BLaER1 treated with 17β-estradiol and CSF1 and Interleukin-3, amounts not matched to agents 10 nM and 100 nM (cell line): Measurements from ENCODE around the gene B4GALT3.

Experiments used
- H3K27ac ChIP-seq, 11 experiments: shearing (Covaris generic); formaldehyde crosslinking; 2 replicates each; pipeline ENCODE4 v1.8.1; 2022
- H3K27me3 ChIP-seq, 11 experiments: shearing (Covaris generic); formaldehyde crosslinking; 2 replicates each; pipeline ENCODE4 v1.8.1; 2022
- H3K36me3 ChIP-seq, 11 experiments: shearing (Covaris generic); formaldehyde crosslinking; 2 replicates each; pipeline ENCODE4 v1.8.1; 2022
- H3K4me1 ChIP-seq, 10 experiments: shearing (Covaris generic); formaldehyde crosslinking; 2 replicates each; pipeline ENCODE4 v1.8.1; 2022
- H3K4me2 ChIP-seq, 11 experiments: shearing (Covaris generic); formaldehyde crosslinking; 2 replicates each; pipeline ENCODE4 v1.8.1; 2022
- H3K4me3 ChIP-seq, 10 experiments: shearing (Covaris generic); formaldehyde crosslinking; 2 replicates each; pipeline ENCODE4 v1.8.1; 2022
- H3K9ac ChIP-seq, 11 experiments: shearing (Covaris generic); formaldehyde crosslinking; 2 replicates each; pipeline ENCODE4 v1.8.1; 2022
- H3K9me3 ChIP-seq, 11 experiments: shearing (Covaris generic); formaldehyde crosslinking; replicated peaks in 1 of 11; 2 replicates each; pipeline ENCODE4 v1.8.1; 2022
- H4K20me1 ChIP-seq, 11 experiments: shearing (Covaris generic); formaldehyde crosslinking; 2 replicates each; pipeline ENCODE4 v1.8.1; 2022
- Cebpa-rat ChIP-seq, 11 experiments: shearing (Covaris generic); IDR thresholded peaks; 2 replicates each; pipeline ENCODE4 v1.8.1; 2022

Gene B4GALT3

DNA sequence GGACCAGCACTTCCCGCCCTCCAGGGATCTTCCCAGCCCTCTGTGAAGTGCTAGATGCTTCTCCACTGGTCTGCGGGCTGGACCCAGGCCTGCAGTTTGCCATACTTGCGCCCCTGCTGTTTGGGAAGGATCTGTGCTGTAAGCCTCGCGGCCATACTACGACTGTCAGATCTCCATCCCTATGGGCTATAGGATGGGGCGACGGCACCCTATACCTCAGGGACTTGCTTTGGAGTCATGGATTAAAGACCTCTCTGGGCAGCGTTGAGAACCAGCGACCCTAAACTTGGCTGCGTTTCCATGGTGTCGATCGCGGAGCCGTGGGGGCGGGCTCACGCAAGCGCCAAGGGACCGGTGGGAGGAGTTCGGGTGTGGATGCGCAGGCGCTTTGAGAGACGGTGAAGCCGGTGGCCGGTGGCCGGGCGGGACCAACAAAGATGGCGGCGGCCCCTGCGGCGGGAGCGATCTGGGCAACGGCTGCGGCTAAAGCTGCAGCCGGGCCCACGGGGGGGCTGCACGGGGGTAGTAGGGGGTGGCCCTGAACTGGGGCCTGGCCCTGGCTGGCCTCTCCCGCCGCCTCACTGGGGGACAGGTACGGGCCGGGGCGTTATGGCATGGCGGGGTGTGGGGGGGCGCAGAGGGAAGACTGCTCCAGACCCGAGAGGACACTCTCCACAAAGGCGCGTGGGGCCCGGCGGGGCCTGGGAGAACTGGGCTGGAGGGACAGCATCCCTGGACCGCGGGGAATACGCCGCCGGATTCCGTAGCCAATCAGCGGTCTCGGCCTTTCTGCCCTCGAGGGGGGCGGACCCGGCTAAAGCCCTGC lies 18.0 kb downstream of the B4GALT3 start, which contains the start of gene USP21:
USP21 (plus strand) TSS at position 414 of the 826 bp plus-strand sequence. CDS start 1,141 bp downstream, outside the sequence.
- Histone ChIP-seq H3K4me2 (peak within 1 kb of the TSS; percentile 80 to 97 (median 92)), H3K36me3 (peaks cover 40 to 69% (median 60%) of the 10 kb centered on the region in 11 experiments)

DNA sequence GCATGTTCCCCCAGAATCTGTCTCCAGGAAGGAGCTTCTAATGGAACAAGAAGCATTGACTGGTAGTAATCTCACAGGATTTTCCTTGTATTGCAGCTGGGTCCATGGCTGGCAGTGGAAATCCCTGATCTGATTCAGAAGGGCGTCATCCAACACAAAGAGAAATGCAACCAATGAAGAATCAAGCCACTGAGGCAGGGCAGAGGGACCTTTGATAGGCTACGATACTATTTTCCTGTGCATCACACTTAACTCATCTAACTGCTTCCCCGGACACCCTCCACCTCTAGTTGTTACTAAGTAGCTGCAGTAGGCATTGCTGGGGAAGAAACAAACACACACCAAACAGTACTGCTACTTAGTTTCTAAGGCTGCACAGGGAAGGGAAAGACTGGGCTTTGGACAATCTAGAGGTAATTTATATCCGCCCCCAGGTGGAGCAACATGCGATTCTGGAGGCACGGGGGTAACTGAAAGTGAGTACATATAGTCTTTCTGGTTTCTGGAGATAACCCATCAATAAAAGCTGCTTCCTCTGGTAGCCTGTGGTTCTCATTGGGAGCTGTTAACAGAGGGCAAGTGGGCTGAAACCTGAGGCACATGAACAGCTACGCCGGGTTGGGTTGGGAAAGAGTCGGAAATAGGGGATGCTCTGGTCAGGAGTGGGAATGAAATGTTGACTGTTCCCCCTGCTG lies 18.8 kb downstream of the B4GALT3 start:
- Histone ChIP-seq H3K4me3 (peak overlapping the region; percentile 74 to 92 (median 81); a peak in 14 of 20 replicates), H3K4me2 (peak overlapping the region; percentile 62 to 94 (median 88)), H4K20me1 (no peaks in the 10 kb centered on the region), H3K27ac (peak overlapping the region in 8 of 11 experiments; percentile 73 to 93 (median 86); a peak in 7 of 22 replicates), H3K9ac (peak overlapping the region; percentile 85 to 97 (median 92); a peak in 19 of 22 replicates), H3K27me3 (no peaks in the 10 kb centered on the region), H3K36me3 (peaks cover 31 to 61% (median 51%) of the 10 kb centered on the region in 11 experiments), H3K4me1 (peaks cover 42 to 63% (median 52%) of the 10 kb centered on the region in 10 experiments), H3K9me3 (no peaks in the 10 kb centered on the region)
- no peak for TF ChIP-seq Cebpa-rat (IDR thresholded peaks at IDR 0.05)

More for the DNA sequence above, 18.0 kb downstream of the B4GALT3 start, which contains the start of gene USP21:
- Histone ChIP-seq H3K9me3 (no peaks in the 10 kb centered on the region), H3K9ac (peak within 1 kb of the TSS; percentile 85 to 97 (median 92)), H3K4me3 (peak within 1 kb of the TSS; percentile 74 to 92 (median 81)), H3K27me3 (no peaks in the 10 kb centered on the region), H3K4me1 (peaks cover 41 to 71% (median 53%) of the 10 kb centered on the region in 10 experiments), H3K27ac (peak within 1 kb of the TSS; percentile 73 to 93 (median 87)), H4K20me1 (no peaks in the 10 kb centered on the region)
- no peak for TF ChIP-seq Cebpa-rat (IDR thresholded peaks at IDR 0.05)

GRCh38 chr1:161157867-161158266 lies 19.4 kb downstream of the B4GALT3 start:
- Histone ChIP-seq H4K20me1 (no peaks in the 10 kb centered on the region), H3K27me3 (no peaks in the 10 kb centered on the region), H3K4me1 (peaks cover 45 to 63% (median 55%) of the 10 kb centered on the region in 10 experiments), H3K4me2 (no peak overlapping the region), H3K9me3 (no peaks in the 10 kb centered on the region), H3K36me3 (peaks cover 27 to 55% (median 45%) of the 10 kb centered on the region in 11 experiments), H3K4me3 (no peak overlapping the region), H3K27ac (no peak overlapping the region), H3K9ac (no peak overlapping the region; a peak in 1 of 22 replicates)
- TF ChIP-seq Cebpa-rat (IDR thresholded peaks at IDR 0.05), result no peak

- Histone ChIP-seq H4K20me1 (no peaks in the 10 kb centered on the region), H3K4me1 (peaks cover 21 to 36% (median 29%) of the 10 kb centered on the region in 10 experiments), H3K27me3 (no peaks in the 10 kb centered on the region), H3K4me3 (peak within 1 kb of the TSS; percentile 69 to 89 (median 83)), H3K4me2 (peak within 1 kb of the TSS; percentile 85 to 92 (median 86)), H3K36me3 (peaks cover 21 to 33% (median 25%) of the 10 kb centered on the region in 11 experiments), H3K9ac (peak within 1 kb of the TSS; percentile 91 to 98 (median 95)), H3K27ac (peak within 1 kb of the TSS; percentile 93 to 99 (median 96)), H3K9me3 (no peaks in the 10 kb centered on the region)
- TF ChIP-seq Cebpa-rat (IDR thresholded peaks at IDR 0.05), result no peak
These were observed 23.5 kb downstream of the B4GALT3 start, which contains the start of gene UFC1 for GRCh38 chr1:161153682-161154337. UFC1 (plus strand) TSS chr1:161153978; CDS start chr1:161153998, 20 bp downstream.

GRCh38 chr1:161153176-161153575 lies 24.1 kb downstream of the B4GALT3 start:
- TF ChIP-seq Cebpa-rat (IDR thresholded peaks at IDR 0.05), result no peak
- Histone ChIP-seq H3K4me1 (peaks cover 18 to 30% (median 24%) of the 10 kb centered on the region in 10 experiments), H3K36me3 (peaks cover 15 to 27% (median 19%) of the 10 kb centered on the region in 11 experiments), H3K4me2 (peak overlapping the region; percentile 68 to 91 (median 85)), H3K4me3 (peak overlapping the region; percentile 69 to 89 (median 83)), H3K9ac (peak overlapping the region; percentile 91 to 98 (median 95); a peak in 21 of 22 replicates), H4K20me1 (no peaks in the 10 kb centered on the region), H3K9me3 (no peaks in the 10 kb centered on the region), H3K27ac (peak overlapping the region; percentile 93 to 99 (median 96); a peak in 21 of 22 replicates), H3K27me3 (no peaks in the 10 kb centered on the region)

DNA sequence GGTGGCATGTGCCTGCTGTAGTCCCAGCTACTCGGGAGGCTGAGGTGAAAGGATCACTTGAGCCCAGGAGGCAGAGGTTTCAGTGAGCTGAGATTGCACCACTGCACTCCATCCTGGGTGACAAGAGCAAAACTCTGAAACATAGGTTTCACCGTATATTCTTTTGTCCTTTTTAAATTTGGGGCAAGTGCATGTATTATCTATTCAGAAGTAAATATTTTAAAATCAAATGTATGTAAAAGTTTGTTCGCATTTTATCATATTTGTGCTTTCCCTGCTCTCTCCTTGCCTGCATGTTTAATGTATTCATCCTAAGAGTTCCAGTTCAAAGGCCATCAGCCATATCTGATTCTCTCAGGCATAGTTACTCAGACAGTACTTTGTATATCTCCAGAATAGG lies 31.5 kb downstream of the B4GALT3 start:
- no peaks in the 10 kb centered on the region for H4K20me1 ChIP-seq
- H3K4me3 ChIP-seq, result no peak overlapping the region
- H3K36me3 ChIP-seq, result no peaks in the 10 kb centered on the region
- no peaks in the 10 kb centered on the region for H3K9me3 ChIP-seq
- H3K9ac ChIP-seq, result no peak overlapping the region
- no peak overlapping the region for H3K27ac ChIP-seq
- no peaks in the 10 kb centered on the region for H3K27me3 ChIP-seq
- peaks cover 0 to 12% (median 0%) of the 10 kb centered on the region in 10 experiments; a peak in 4 of 20 replicates for H3K4me1 ChIP-seq
- H3K4me2 ChIP-seq, result no peak overlapping the region
- no peak for TF ChIP-seq Cebpa-rat (IDR thresholded peaks at IDR 0.05)

DNA sequence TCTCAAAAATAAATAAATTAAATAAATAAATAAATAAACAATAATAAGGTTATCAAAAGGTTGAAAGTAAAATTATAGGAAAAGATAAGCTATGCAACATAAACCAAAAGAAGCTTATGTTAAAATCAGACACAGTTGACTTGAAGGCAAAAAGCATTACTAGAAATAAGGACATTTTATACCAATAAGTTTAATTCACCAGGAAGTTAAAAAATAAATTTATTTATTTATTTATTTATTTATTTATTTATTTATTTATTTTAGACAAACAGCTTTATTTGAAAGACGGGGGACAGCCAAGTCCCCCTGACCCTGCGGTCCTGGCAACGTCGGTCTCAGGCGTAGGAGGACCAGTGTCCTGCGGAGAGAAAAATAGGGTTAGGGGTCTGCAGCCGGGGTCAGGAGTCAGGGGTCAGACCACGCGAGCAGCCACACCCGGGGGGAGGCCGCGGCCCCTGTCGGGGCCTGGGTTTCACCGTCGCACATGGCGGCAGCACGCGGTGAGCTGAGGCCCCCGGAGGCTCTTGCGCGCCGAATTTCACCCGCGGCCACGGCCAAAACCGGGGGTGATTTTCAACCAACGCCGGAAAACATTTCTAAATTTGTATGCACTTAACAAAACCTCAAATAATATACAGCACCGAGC lies 36.4 kb downstream of the B4GALT3 start:
- H3K4me3 ChIP-seq, result no peak overlapping the region
- H3K9me3 ChIP-seq, result no peaks in the 10 kb centered on the region
- TF ChIP-seq Cebpa-rat (IDR thresholded peaks at IDR 0.05), result no peak
- peaks cover 0 to 37% (median 11%) of the 10 kb centered on the region in 10 experiments; a peak in 11 of 20 replicates for H3K4me1 ChIP-seq
- no peak overlapping the region for H3K27ac ChIP-seq
- H3K4me2 ChIP-seq, result no peak overlapping the region
- peaks cover 0 to 6% (median 0%) of the 10 kb centered on the region in 11 experiments; a peak in 2 of 22 replicates for H3K36me3 ChIP-seq
- no peaks in the 10 kb centered on the region for H3K27me3 ChIP-seq
- 0 out of 22 replicates have a peak, but pooled peaks cover 0 to 7% (median 0%) of the 10 kb centered on the region in 11 experiments for H4K20me1 ChIP-seq
- no peak overlapping the region for H3K9ac ChIP-seq

DNA sequence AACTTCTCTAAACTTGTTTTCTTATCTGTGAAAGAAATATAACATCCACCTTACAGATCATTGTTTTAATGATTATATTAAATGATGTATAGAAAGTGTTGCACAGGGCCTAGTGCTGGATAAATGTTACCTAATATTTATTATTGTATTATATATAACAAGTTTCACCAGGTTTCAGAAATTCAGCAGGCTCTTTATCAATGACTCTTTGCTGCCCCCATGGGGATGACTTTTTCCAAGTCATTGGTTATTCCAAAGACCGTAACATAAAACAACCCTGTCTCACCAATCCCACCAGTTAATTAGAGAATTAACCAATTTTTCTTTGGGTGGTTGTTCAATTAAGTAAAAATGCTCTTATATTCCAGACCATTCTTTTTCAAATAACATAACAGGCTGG lies 37.5 kb downstream of the B4GALT3 start:
- H4K20me1 ChIP-seq, result 0 out of 22 replicates have a peak, but pooled peaks cover 0 to 7% (median 0%) of the 10 kb centered on the region in 11 experiments
- H3K27me3 ChIP-seq, result no peaks in the 10 kb centered on the region
- no peaks in the 10 kb centered on the region for H3K9me3 ChIP-seq
- no peak overlapping the region for H3K9ac ChIP-seq
- TF ChIP-seq Cebpa-rat (IDR thresholded peaks at IDR 0.05), result no peak
- H3K27ac ChIP-seq, result no peak overlapping the region
- peaks cover 0 to 48% (median 11%) of the 10 kb centered on the region in 10 experiments; a peak in 11 of 20 replicates for H3K4me1 ChIP-seq
- no peak overlapping the region for H3K4me2 ChIP-seq
- H3K36me3 ChIP-seq, result peaks cover 0 to 16% (median under 1%) of the 10 kb centered on the region in 11 experiments; a peak in 4 of 22 replicates
- H3K4me3 ChIP-seq, result no peak overlapping the region
